CD14-positive monocyte (primary cell): Measurements from ENCODE around the gene DCAF4. TPM values are rescaled to one million over a fixed set of nuclear protein-coding genes. Genes with fewer than 3 reads are reported as not detected.

ENCODE experiments used
- DNase-seq, 3 donors: peaks; one replicate each; pipeline ENCODE4 v3.0.0-alpha.2; 2011 to 2022
- H2AFZ ChIP-seq: 2 replicates; pipeline ENCODE4 v1.6.0; 2012; ENCODE audit warnings: mild to moderate bottlenecking, low read depth, low read length, inconsistent platforms; ENCODE audit not compliant: insufficient read depth, poor library complexity, severe bottlenecking
- H3K27ac ChIP-seq, 2 donors: 1 replicate in 1 of 2; 2 replicates in 1 of 2; pipeline ENCODE4 v1.5.1; 2012 to 2013; ENCODE audit warnings: low read length in 2 of 2, control low read depth in 1 of 2, inconsistent platforms in 1 of 2, low read depth in 1 of 2, mild to moderate bottlenecking in 1 of 2
- H3K27me3 ChIP-seq, 2 donors: one replicate each; pipeline versions ENCODE4 v1.6.0 to v1.6.1; 2011 to 2013; ENCODE audit warnings: low read length in 2 of 2; ENCODE audit not compliant: control insufficient read depth in 2 of 2, insufficient read depth in 2 of 2
- H3K36me3 ChIP-seq, 2 donors: replicated peaks in 1 of 2; 1 replicate in 1 of 2; 2 replicates in 1 of 2; pipeline versions ENCODE4 v1.5.1 to v1.6.1; 2012 to 2013; ENCODE audit warnings: low read length in 2 of 2, control low read depth in 1 of 2, inconsistent platforms in 1 of 2, mild to moderate bottlenecking in 1 of 2; ENCODE audit not compliant: insufficient read depth in 2 of 2, control insufficient read depth in 1 of 2
- H3K4me1 ChIP-seq, 2 donors: 1 replicate in 1 of 2; 2 replicates in 1 of 2; pipeline versions ENCODE4 v1.5.1 to v1.6.1; 2012 to 2013; ENCODE audit warnings: low read length in 2 of 2, control low read depth in 1 of 2, inconsistent platforms in 1 of 2, mild to moderate bottlenecking in 1 of 2, moderate library complexity in 1 of 2; ENCODE audit not compliant: insufficient read depth in 2 of 2, control insufficient read depth in 1 of 2
- H3K4me2 ChIP-seq: replicated peaks from 2 replicates; pipeline ENCODE3; 2012; ENCODE audit warnings: low read length, moderate library complexity, mild to moderate bottlenecking; ENCODE audit not compliant: poor library complexity, severe bottlenecking; ENCODE audit errors: extremely low read depth
- H3K4me3 ChIP-seq, 3 experiments: fragments of 200-600 bp in 1 of 3; sonication (generic) in 1 of 3; replicated peaks in 1 of 3; 1 replicate in 2 of 3; 2 replicates in 1 of 3; pipeline ENCODE4 v1.5.1; 2011 to 2013; ENCODE audit warnings: low read length in 3 of 3, mild to moderate bottlenecking in 3 of 3, control low read depth in 2 of 3, low read depth in 2 of 3, inconsistent platforms in 1 of 3, moderate library complexity in 1 of 3
- H3K79me2 ChIP-seq: 2 replicates; pipeline ENCODE4 v1.6.0; 2012; ENCODE audit warnings: mild to moderate bottlenecking, control low read depth, inconsistent platforms, low read length, moderate library complexity; ENCODE audit not compliant: insufficient read depth
- H3K9ac ChIP-seq: 2 replicates; pipeline ENCODE4 v1.6.0; 2017; ENCODE audit warnings: low read length, mild to moderate bottlenecking; ENCODE audit not compliant: insufficient read depth, poor library complexity, severe bottlenecking
- H3K9me3 ChIP-seq, 2 donors: replicated peaks in 1 of 2; 1 replicate in 1 of 2; 2 replicates in 1 of 2; pipeline versions ENCODE4 v1.5.1 to v1.6.1; 2012 to 2013; ENCODE audit warnings: low read length in 2 of 2, control low read depth in 1 of 2; ENCODE audit not compliant: control insufficient read depth in 1 of 2, insufficient read depth in 1 of 2
- H4K20me1 ChIP-seq: 2 replicates; pipeline ENCODE4 v1.6.0; 2012; ENCODE audit warnings: mild to moderate bottlenecking, low read length, control low read depth, moderate library complexity; ENCODE audit not compliant: insufficient read depth
- H3K27ac Mint-ChIP-seq, 7 donors: one replicate each; pipeline ENCODE4 v1.8.0; 2020; ENCODE audit warnings: mild to moderate bottlenecking in 7 of 7, mixed read lengths in 7 of 7, moderate library complexity in 6 of 7, inconsistent platforms in 2 of 7
- H3K27me3 Mint-ChIP-seq, 3 donors: one replicate each; pipeline ENCODE4 v1.8.0; 2021 to 2022; ENCODE audit warnings: low read depth in 3 of 3, mild to moderate bottlenecking in 3 of 3, mixed read lengths in 3 of 3, moderate library complexity in 3 of 3, inconsistent platforms in 1 of 3
- H3K36me3 Mint-ChIP-seq, 2 donors: one replicate each; pipeline ENCODE4 v1.8.0; 2020; ENCODE audit warnings: mixed read lengths in 2 of 2, inconsistent platforms in 1 of 2, mild to moderate bottlenecking in 1 of 2
- H3K4me1 Mint-ChIP-seq: one replicate; pipeline ENCODE4 v1.8.0; 2020; ENCODE audit warnings: mild to moderate bottlenecking, mixed read lengths
- H3K4me3 Mint-ChIP-seq, 2 donors: one replicate each; pipeline ENCODE4 v1.8.0; 2020; ENCODE audit warnings: mild to moderate bottlenecking in 2 of 2, mixed read lengths in 2 of 2, moderate library complexity in 1 of 2
- H3K9me3 Mint-ChIP-seq, 7 donors: one replicate each; pipeline ENCODE4 v1.8.0; 2020 to 2022; ENCODE audit warnings: mixed read lengths in 7 of 7, mild to moderate bottlenecking in 6 of 7, moderate library complexity in 6 of 7, inconsistent platforms in 2 of 7
- CTCF ChIP-seq: fragments of 200-600 bp; IDR thresholded peaks from one replicate; pipeline ENCODE4 v1.8.0; 2022; ENCODE audit warnings: antibody characterized with exemption, mild to moderate bottlenecking
- WGBS: methylation state at CpG from one replicate; pipeline ENCODE4 v1.1.5; 2013; ENCODE audit warnings: missing lambda C conversion rate; ENCODE audit not compliant: insufficient coverage; 5-methylcytosine and 5-hydroxymethylcytosine counted together
- intact Hi-C, 2 donors: fragments of 100-400 bp; cut with micrococcal nuclease; formaldehyde crosslinking; loops; one replicate each; pipeline versions ENCODE4 v1.15.0 to v1.15.1; 2023
- polyA plus RNA-seq, 3 donors: library from polyadenylated mRNA; depleted of rRNA in 1 of 3; unstranded in 2 of 3; stranded (reverse) in 1 of 3; fragments of 300-500 nt in 2 of 3; fragments of >200 nt in 1 of 3; fragmentation: Illumina TruSeq in 2 of 3; gene quantifications; 1 replicate in 2 of 3; 2 replicates in 1 of 3; pipeline ENCODE4 v1.2.3, GENCODE V29; 2012 to 2021

Gene DCAF4
- polyA plus RNA-seq, 3 donors, result 1.1 to 7.2 (median 2.3) TPM

- Mint-ChIP-seq H3K27ac (no peak overlapping the region), H3K4me1 (peaks cover 5% of the 10 kb centered on the region), H3K36me3 (no peaks in the 10 kb centered on the region), H3K9me3 (peaks cover 0 to 3% (median 0%) of the 10 kb centered on the region in 7 donors), H3K4me3 (no peak overlapping the region), H3K27me3 (peaks cover 28 to 50% (median 29%) of the 10 kb centered on the region in 3 donors)
- Histone ChIP-seq H3K9me3 (no peaks in the 10 kb centered on the region), H3K27me3 (peaks cover 13 to 20% of the 10 kb centered on the region in 2 donors), H3K27ac (no peak overlapping the region), H3K79me2 (no peaks in the 10 kb centered on the region), H3K4me1 (peaks cover 5 to 8% of the 10 kb centered on the region in 2 donors), H2AFZ (no peak overlapping the region), H3K4me2 (no peak overlapping the region), H3K9ac (no peak overlapping the region), H3K36me3 (no peaks in the 10 kb centered on the region), H3K4me3 (no peak overlapping the region), H4K20me1 (no peaks in the 10 kb centered on the region)
- DNase-seq, result no peak
- TF ChIP-seq CTCF, result no peak
- intact Hi-C loops, result no loop called here
Measured at GRCh38 chr14:72921396-72921795, 4.9 kb upstream of the DCAF4 start.

- intact Hi-C loops, result no loop called here
- H3K9me3 Mint-ChIP-seq, result peaks cover 0 to 3% (median 0%) of the 10 kb centered on the region in 7 donors
- Histone ChIP-seq H3K79me2 (no peaks in the 10 kb centered on the region), H3K4me1 (peaks cover 15 to 21% of the 10 kb centered on the region in 2 donors), H3K9ac (no peak overlapping the region), H3K27me3 (peaks cover 0 to 15% of the 10 kb centered on the region in 2 donors), H3K27ac (no peak overlapping the region), H3K4me2 (no peak overlapping the region), H3K36me3 (no peaks in the 10 kb centered on the region), H3K9me3 (no peaks in the 10 kb centered on the region), H3K4me3 (no peak overlapping the region), H2AFZ (no peak overlapping the region), H4K20me1 (no peaks in the 10 kb centered on the region)
- H3K4me3 Mint-ChIP-seq, result peak overlapping the region in 1 of 2 donors; percentile 10
- H3K27ac Mint-ChIP-seq, result no peak overlapping the region
- H3K4me1 Mint-ChIP-seq, result peaks cover 14% of the 10 kb centered on the region
- peak in 2 of 3 donors; percentile 2 to 21 for DNase-seq
- H3K36me3 Mint-ChIP-seq, result no peaks in the 10 kb centered on the region
- WGBS, result 78% methylated on average over 5 of the region's 5 CpGs
- H3K27me3 Mint-ChIP-seq, result peaks cover 21 to 47% (median 22%) of the 10 kb centered on the region in 3 donors
- no peak for TF ChIP-seq CTCF
Measured at GRCh38 chr14:72924337-72924736, 1.9 kb upstream of the DCAF4 start.
